A172 (cell line): Measurements from ENCODE around the gene CALCA. TPM values are rescaled to one million over a fixed set of nuclear protein-coding genes. Genes with fewer than 3 reads are reported as not detected.
"Not testable (repeated sequence)": the region's sequence is repeated elsewhere in the genome, so short reads cannot be mapped to it uniquely, and the experiment has no call there.

Experiments
- DNase-seq: peaks from one replicate; pipeline ENCODE4 v3.0.0-alpha.2; 2015; ENCODE audit warnings: low spot score
- total RNA-seq: library from RNA; depleted of rRNA; stranded (reverse); fragments of >200 nt; shearing (Covaris generic); gene quantifications from 2 replicates; pipeline ENCODE4 v1.2.3, GENCODE V29; 2014; rRNA removed

The CALCA gene, protein sequence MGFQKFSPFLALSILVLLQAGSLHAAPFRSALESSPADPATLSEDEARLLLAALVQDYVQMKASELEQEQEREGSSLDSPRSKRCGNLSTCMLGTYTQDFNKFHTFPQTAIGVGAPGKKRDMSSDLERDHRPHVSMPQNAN
- not detected in 2 replicates for total RNA-seq

DNA sequence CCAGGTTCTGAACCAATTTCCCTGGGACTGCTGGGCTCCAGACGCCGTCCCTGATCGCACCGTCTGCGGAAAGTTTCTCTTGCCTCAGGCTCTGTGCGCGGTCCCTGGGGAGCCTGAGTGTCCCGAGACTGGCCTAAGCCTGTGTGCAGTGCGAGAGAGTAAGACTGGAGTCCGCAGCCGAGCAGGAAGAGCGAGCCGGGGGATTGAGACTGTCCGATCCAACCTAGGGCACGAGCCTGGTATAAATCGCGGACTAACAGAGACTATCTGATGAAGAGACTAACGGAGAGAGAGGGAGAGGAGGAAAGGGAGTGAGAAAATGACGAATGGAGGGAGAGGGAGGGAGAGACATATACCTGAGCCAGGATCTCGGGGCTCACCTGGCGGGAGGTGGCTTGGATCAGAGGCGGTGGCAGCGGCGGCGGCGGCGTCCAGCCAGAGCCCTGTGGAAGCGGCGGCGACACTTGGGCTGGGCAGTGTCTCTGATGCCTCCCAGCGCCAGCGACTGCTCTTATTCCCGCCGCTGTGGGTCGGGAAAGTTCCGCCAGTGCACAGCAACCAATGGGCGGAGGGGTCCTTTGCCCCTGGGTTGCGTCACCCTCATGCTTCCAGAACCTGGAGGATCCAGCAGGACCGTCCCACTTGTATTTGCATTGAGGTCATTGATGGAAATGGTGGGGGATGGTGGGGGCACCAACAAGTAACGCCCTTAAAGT is at the start of gene CALCA:
CALCA (minus strand) TSS at position 487 of the 716 bp plus-strand sequence. CDS start 1,159 bp downstream, outside the sequence.
- no peak for DNase-seq

DNA sequence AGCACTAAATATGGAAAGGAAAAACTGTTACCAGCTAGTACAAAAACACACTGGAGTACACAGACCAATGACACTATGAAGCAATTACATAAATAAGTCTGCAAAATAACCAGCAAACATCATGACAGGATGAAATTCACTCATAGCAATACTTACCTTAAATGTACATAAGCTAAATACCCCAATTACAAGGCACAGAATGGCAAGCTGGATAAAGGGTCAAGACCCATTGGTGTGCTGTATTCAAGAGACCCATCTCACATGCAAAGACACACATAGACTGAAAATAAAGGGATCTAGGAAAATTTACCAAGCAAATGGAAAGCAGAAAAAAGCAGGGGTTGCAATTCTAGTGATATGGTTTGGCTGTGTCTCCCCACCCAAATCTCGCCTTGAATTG is 44.0 kb upstream of the CALCA start:
- no peak for DNase-seq

DNA sequence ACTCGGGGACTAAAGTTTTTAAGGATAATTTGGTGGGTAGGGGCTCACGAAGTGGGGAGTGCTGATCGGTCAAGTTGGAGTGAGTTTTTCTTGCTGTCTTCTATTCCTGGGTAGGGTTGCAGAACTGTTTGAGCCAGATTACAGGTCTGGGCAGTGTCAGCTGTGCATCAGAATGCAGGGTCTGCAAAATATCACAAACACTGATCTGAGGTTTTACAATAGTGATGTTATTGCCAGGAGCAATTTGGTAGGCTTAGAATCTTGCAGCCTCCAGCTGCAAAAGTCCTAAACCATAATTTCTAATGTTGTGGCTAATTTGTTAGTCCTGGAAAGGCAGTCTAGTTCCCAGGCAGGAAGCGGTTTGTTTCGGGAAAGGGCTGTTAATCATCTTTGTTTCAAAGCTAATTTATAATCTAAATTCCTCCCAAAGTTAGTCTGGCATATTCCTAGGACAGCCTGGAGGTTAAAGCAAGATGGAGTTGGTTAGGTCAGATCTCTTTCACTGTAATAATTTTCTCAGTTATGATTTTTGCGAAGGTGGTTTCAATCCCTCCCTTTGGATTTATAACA is 39.7 kb upstream of the CALCA start:
- no peak for DNase-seq

DNA sequence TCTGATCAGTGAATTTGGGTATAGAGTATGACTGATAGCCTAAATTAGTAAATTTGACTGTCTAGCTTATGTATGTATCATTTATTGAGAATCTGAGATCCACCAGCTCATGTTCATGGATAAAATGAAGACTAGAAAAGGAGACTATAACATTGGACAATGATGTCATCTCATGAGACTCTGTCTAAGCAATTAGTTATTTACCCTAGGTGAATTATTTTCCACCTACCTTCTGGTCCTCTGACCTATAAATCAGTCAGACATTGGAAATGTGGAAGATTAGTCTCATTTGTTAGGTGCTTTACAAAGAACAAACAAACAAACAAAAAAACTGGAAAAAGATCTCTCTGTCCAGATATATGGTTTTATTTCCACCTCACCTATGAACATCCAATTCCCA is 38.7 kb upstream of the CALCA start:
- no peak for DNase-seq

DNA sequence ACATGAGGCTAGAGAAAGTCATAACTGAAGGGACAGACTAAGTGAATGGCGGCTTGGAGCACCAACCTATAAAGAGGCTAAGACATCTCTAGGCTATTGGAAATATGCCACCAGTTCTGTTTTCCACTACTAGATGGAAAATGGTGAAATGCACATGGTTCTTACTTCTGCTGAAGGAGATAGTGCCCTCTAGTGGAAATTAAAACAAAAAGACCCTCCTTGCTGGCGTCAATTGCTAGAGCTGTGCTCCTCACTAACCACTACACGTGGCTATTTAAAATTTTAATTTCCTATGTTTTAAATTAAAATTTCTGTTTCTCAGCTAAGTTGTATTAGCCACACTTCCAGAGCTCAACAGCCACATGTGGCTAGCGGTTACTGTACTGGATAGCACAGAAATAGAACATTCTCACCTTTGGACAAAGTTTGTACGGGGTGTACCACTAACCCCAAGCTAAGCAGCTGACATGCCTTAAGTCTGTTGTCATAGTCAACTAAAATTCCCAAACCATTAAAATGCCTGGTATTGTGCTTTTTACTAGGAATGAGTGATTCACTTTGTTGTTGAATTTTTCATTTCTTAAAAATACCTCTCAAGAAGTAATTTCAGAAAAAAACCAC is 34.1 kb upstream of the CALCA start:
- peak; percentile 14 for DNase-seq

DNA sequence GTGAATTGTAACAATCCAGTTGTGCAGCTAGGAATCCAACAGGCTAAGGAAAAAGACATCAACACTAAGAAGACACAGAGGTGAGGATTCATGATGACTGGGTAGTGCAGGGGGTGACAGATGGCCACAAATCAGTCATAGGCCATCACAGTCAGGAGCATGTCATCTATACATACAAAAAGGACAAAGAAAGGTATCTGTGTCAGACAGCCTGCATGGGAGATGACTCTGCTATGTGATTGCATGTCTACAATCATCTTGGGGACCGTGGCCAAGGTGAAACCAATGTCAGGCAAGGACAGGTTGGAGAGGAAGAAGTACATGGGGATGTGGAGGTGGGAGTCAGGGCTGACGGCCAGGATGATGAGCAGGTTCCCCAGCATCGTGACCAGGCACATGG is 16.0 kb upstream of the CALCA start:
- DNase-seq: not testable (repeated sequence)

DNA sequence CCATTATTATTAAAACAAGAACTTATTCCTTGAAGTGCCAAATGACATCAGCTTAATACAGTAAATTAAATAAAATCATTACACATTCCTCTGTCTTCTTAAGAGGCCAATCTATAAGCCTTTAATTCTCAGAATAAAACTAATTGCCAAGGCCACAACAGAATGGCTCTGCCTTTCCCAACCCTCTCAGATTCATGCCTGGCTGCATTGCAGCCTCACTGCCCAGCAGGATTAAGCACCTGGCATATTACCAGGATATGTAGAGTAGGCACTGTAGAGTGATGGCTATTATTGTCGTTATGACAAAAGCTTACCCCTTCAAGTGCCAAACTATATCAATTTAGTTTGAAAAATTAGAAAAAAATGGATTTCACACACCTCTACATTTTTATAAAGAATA is 9.4 kb upstream of the CALCA start:
- no peak for DNase-seq

DNA sequence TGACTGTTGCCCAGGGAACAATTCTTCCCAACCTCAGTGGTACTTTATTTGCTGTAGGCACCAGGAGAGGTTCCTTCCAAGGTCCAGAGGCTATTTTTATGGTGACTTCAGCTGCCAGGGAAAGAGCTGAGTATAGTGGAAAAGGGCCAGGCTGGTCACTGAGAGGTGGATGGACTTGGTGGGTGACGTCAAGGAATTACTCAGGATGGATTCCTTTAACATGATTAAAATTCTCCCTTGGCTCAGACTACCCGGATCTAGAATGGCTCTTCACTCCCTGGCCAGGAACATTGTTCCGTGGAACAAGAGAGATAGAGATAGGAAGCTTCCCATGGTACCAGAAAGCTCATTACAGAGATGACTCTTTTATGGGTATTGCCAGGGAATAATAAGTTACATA is 8.7 kb upstream of the CALCA start:
- DNase-seq: no peak

DNA sequence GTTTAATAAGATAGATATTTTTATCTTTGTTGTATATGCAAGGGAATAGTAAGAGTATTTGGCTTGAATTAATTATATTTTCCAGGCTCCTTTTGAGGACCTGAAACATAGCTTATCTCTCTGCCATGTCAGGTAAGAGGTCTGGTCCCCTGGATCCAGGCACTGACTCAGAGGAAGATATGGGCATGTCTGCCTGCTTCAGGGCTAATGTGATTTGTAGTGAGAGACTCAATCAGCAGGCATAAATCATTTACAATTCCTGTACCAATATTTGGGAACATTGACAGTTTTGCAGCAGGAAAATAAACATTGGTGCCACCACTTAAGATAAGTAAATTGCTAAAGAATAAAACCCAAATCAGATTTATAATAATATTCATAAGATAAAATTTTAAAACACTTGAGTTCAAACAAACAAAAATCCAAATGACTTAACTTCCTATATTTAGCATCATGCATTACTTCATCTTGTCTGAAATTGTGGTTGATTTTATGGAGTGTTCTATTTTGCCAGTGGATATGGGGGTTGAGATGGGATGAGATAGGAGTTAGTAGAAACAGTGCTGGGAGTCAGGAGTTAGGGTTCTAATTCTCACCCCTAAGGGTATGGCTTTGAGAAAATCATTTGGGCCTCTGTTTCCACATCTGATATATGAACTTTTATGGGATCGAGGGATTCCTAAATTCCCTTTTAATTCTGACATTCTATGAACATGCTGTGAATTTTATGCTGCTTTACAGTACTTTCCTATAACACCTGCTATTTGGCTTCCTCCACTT is 5.1 kb upstream of the CALCA start:
- DNase-seq: no peak

DNA sequence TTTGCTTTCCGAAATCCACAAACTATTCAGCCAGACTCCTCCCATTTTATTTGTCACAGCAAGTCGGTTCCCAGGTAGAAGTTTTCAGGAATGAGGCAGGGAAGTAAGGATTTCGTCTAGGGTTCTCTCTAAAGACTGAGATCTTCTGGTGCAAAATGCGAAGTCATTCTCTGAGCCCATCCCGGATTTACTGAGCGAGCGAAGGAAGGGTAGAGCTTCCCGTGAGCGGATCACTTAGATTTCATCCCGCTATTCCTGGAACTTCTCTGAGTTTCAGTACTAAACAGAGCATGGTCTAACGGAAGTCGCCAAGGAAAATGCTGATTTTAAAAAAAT is 3.1 kb upstream of the CALCA start:
- no peak for DNase-seq

DNA sequence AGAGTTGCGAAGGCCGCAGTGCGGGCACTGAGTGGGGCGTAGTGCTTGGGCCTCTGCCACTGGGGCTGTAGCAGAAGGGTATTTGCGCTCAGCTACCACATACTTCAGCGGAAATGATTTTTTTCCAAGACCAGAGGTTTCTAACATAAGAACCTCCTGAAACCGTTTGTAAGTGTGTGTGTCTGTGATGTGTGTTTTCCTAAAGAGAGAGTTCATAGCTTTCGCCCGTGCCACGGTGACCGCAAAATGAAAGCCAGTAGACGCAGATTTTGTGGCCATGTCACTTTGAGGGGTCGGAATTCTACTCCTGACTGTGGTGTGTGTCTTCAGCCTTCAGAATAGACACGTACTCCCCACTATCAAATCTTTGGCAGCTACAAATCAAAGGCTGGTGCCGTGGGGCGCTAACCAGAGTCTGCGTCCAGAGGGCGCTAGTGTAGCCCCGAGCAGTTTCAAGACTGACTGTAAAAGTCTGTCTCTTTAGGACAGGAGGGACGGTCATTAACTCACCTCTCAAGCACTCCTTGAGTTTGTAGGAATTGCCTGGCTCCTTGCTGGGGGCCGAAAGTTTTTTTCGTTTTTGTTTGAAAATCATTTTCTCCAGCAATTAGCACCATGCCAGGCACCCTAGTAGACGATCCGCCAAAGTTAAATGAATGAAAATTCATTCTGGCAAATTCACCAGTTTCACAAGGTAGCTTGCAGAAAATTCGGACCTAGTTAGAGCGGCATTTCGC is 2.5 kb upstream of the CALCA start:
- no peak for DNase-seq

DNA sequence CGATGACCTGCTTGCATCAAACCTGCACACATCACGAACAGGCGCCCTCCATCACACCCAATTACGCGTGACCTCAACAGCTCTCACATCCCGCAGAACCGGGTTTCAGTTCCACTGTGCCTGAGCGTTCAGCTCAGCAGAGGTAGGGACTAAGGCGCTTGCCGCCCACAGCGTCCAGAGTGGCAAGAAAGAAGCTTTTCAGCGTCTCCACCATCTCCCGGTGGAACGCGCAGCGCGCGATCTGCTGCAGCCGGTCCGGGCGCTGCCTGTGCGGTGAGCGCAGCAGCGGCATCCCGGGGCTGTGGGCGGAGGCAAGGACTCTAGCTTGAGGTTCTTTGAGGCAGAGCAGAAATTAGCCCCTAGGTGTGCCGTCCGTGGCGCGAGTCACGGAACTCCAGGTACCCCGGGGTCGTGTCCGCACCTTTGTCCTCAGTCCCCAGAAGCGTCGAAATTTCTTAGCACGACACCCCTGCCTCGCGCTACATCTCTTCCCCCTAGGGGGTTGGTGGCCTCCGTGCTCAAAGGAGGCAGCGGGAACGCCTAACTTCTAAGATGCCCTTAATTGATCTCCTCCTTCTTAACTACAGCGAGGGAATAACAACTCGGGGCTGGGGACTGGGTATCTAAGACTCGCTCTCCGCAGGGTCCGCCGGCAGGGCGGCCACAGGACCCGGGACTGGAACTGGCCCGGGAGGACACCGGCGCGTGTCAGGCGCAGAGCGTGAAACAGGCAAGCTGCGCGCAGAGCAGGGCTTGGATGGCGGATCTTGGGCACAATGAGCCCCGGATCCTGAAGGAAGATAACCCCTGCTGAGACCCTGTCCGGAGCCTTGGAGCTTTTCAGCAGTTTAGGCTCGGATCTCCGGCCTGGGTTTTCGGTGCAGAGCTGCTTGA is 1.7 kb upstream of the CALCA start:
- DNase-seq: no peak

DNA sequence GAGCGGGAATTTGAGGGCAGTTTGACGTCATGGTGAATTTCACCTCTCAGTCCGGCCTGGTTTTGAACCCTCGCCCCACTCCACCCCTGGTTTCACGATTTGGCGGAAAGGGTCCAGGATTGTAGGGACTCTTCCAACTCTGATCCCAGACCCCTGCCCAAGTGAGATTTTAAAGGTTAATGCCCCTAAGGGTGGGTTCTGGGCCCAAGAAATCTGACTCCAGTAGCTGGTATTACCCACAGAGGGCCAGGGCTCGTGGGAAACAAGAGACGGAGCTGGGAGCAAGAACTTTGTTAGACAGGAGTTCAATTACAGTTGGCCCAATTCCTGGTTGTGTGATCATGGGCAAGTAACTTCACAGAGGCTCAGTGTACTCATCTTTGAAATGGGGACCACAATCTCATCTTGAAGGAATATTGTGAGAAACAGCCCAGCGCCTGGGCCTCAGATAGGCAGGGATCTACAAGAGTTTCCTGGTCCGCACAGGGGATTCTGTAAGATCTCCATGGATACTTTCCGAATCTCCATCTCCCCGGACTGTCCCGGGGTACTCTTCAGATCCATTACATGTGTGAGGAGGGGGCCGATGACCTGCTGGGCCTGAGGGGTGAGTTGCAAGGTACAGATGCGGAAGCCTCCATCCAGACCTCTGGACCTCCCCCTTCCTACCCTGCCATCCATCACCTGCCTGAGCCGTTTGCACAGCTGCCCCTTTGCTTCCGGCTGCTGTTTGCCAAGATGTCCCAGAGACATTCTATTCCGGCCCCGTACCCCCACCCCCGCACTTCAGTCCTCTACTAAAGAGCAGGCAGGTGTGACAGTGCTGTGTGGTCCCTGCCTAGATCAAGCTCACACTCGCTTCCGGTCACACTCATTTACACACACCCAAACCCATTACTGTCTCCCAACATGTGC is 687 bp upstream of the CALCA start:
- DNase-seq: no peak

DNA sequence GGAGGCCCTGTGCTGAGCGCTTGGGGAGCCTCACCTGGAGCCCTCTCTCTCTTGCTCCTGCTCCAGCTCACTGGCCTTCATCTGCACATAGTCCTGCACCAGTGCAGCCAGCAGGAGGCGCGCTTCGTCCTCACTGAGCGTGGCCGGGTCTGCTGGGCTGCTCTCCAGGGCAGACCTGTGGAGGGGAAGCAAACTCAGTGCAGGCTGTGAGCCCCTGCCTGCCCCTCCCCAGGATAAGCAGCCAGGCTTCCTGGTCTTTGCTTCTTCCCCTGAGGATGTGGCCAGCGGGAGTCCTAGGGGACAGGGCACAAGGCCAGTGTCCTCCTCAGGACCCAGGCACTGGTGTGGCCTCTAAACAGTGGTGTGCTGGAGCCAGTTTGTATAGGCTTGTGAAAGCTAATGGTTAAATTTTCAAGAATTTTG is 2.2 kb downstream of the CALCA start:
- no peak for DNase-seq

DNA sequence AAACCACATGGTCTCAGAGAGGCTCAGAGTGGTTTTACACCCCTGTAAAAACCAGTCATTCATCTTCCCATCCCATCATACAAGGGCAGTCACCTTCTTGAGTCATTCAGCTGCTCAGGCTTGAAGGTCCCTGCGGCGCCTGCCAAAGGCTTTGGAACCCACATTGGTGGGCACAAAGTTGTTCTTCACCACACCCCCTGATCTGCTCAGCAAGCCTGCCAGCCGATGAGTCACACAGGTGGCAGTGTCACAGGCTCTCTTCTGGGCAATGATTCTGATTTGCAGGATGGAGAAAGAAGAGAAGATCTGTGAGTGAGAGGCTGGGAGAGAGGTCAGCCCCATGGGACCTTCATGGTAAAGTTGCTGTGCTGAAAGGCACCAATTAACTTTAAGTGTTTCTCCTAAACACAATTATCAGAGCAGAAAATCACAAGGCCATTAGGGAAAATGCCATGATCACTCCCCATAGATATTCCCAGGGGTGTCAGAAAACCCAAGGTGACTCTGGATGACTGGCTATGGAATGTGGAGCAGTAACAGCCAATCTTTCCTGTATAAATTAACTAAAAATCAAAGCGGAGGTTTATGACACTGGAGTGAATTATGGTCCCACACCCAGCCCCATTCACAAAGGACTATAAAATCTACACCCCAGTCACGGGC is 4.4 kb downstream of the CALCA start:
- DNase-seq: no peak

DNA sequence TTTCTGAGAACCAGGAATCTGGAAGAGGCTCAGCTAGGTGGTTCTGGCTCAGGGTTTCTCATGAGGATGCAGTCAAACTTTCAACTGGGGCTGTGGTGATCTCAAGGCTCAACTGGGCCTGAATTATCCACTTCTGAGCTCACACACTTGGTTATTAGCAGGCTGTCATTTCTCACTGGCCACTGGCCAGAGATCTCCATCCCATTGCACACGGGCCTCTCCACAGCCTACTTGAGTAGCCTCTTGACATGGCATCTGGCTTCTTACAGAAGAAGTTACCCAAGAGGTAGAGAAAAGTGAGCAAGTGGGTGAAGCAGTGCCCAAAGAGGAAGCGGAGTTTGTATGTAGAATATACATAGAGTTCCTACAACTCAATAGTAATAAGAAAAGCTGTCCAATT is 16.0 kb downstream of the CALCA start:
- DNase-seq: no peak

DNA sequence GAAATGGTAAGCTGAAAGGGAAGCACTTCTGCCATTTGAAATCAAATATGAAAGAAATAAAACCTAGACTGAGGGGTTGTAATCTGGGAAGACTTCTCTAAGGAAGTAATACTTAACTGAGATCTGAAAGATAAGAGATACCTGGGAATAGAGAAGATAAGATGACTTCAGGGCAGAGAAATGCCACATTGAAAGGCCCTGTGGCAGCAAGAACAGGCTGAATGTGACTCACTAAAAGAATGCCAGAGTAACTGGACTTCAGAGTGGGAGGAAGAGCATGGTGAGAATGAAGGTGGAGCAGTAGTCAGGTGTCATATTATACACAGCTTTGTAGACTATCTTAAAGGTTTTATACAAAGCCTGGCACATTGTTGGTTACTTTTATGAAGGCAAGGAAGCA is 17.6 kb downstream of the CALCA start:
- DNase-seq: no peak

DNA sequence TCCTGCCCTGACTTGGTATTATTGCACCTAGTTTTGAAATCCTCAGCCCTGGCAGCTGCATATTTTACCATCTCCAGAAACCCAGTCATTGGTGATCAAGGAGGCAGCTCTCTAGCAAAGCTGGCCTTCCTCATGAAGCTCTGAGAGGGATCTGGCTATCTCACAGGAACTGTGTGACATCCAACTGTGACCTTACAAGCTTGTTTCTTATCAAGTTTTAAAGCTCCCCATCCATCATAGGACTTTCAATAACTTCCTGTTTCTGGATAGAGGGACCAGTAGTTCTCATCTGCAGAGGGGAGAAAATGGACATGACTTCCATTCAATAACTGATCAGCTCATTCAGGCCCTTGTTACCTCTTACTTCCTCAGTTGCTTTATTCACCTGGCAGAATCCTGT is 18.2 kb downstream of the CALCA start:
- DNase-seq: no peak
